ENCODE measurements around the gene TMEM218. TPM values are rescaled to one million over a fixed set of nuclear protein-coding genes. Genes with fewer than 3 reads are reported as not detected.
"Not testable (repeated sequence)": the region's sequence is repeated elsewhere in the genome, so short reads cannot be mapped to it uniquely, and the experiment has no call there.

TMEM218 gene
- total and polyA plus RNA-seq, 3 donors from 2014 or later: 15.1 to 17.7 (median 17.2) TPM

- WGBS, 2 donors: 40 to 59% methylated on average over 8 to 18 of the region's 19 CpGs
- no peak for DNase-seq
These were observed 49.1 kb downstream of the TMEM218 start for GRCh38 chr11:125062218-125062930.

GRCh38 chr11:125061281-125061680 lies 50.1 kb downstream of the TMEM218 start:
- Histone ChIP-seq H3K9me3 (no peaks in the 10 kb centered on the region), H3K27me3 (no peaks in the 10 kb centered on the region), H3K4me1 (peaks cover 4% of the 10 kb centered on the region), H3K36me3 (ENCODE audit: low read depth, missing control alignments) (no peaks in the 10 kb centered on the region), H3K4me3 (no peak overlapping the region), H3K27ac (no peak overlapping the region)
- intact Hi-C loops (cut with DNase I; ENCODE audit: low total_unique reads): no loop called here
- TF ChIP-seq CTCF (IDR thresholded peaks at IDR 0.05): no peak
- no peak for TF ChIP-seq POLR2A (IDR thresholded peaks at IDR 0.05)
- DNase-seq: no peak
- WGBS, 2 donors: 59 to 87% methylated on average over 3 to 4 of the region's 4 CpGs

More at GRCh38 chr11:125062218-125062930, 49.1 kb downstream of the TMEM218 start:
- no peak for TF ChIP-seq POLR2A (IDR thresholded peaks at IDR 0.05)
- no peak for TF ChIP-seq CTCF (IDR thresholded peaks at IDR 0.05)
- no peaks in the 10 kb centered on the region for H3K9me3 ChIP-seq
- no peak overlapping the region for H3K27ac ChIP-seq
- H3K4me1 ChIP-seq: peaks cover 4% of the 10 kb centered on the region
- H3K36me3 ChIP-seq (ENCODE audit: low read depth, missing control alignments): no peaks in the 10 kb centered on the region
- intact Hi-C loops (cut with DNase I; ENCODE audit: low total_unique reads): no loop called here
- H3K4me3 ChIP-seq: peak overlapping the region; percentile 55 to 57
- H3K27me3 ChIP-seq: no peaks in the 10 kb centered on the region

GRCh38 chr11:125057693-125058016 lies 53.8 kb downstream of the TMEM218 start:
- intact Hi-C loops (cut with DNase I; ENCODE audit: low total_unique reads): no loop called here
- Histone ChIP-seq H3K9me3 (no peaks in the 10 kb centered on the region), H3K4me3 (no peak overlapping the region), H3K4me1 (no peaks in the 10 kb centered on the region), H3K27ac (no peak overlapping the region), H3K36me3 (ENCODE audit: low read depth, missing control alignments) (no peaks in the 10 kb centered on the region), H3K27me3 (no peaks in the 10 kb centered on the region)
- 90 to 93% methylated on average over 2 to 5 of the region's 5 CpGs for WGBS, 2 donors
- no peak for TF ChIP-seq CTCF (IDR thresholded peaks at IDR 0.05)
- DNase-seq: no peak

GRCh38 chr11:125056931-125057692 lies 54.3 kb downstream of the TMEM218 start:
- Histone ChIP-seq H3K4me3 (no peak overlapping the region), H3K27ac (no peak overlapping the region), H3K36me3 (ENCODE audit: low read depth, missing control alignments) (no peaks in the 10 kb centered on the region), H3K4me1 (no peaks in the 10 kb centered on the region), H3K27me3 (no peaks in the 10 kb centered on the region), H3K9me3 (no peaks in the 10 kb centered on the region)
- DNase-seq: no peak
- 89 to 93% methylated on average over 5 of the region's 5 CpGs for WGBS, 2 donors
- TF ChIP-seq CTCF (IDR thresholded peaks at IDR 0.05) (no peak), POLR2A (IDR thresholded peaks at IDR 0.05) (no peak)
- intact Hi-C loops (cut with DNase I; ENCODE audit: low total_unique reads): no loop called here

- H3K27me3 ChIP-seq; H3K4me1 ChIP-seq; intact Hi-C loops (cut with DNase I; ENCODE audit: low total_unique reads); H3K36me3 ChIP-seq (ENCODE audit: low read depth, missing control alignments); H3K4me3 ChIP-seq; H3K9me3 ChIP-seq; DNase-seq; H3K27ac ChIP-seq: not testable (repeated sequence)
- WGBS, 2 donors: 80 to 93% methylated on average over 2 of the region's 2 CpGs
These were observed 55.3 kb downstream of the TMEM218 start for GRCh38 chr11:125056111-125056510.
